IMR-90 (cell line): ENCODE results near the gene DMAP1. TPM values are rescaled to one million over a fixed set of nuclear protein-coding genes. Genes with fewer than 3 reads are reported as not detected.

Source experiments
- ATAC-seq: fragments of 200-7000 bp; cut with Tn5 transposase; 2 replicates; pipeline ENCODE4 v1.9.1; 2020; ENCODE audit warnings: low read depth, mild to moderate bottlenecking, moderate library complexity
- BruUV-seq: library from RNA; stranded (reverse); fragments of 400-500 nt; replicated peaks from 2 replicates; lab custom pipeline; 2021; lab: Mats Ljungman, UMichigan
- CTCF ChIA-PET: fragments of 300-600 bp; formaldehyde crosslinking; extraction: SDS; loops from one replicate; lab custom pipeline; 2021; ENCODE audit warnings: antibody characterized with exemption; lab: Yijun Ruan, JAX
- POLR2A ChIA-PET: fragments of 300-600 bp; sonication (Branson Sonifier 250); formaldehyde crosslinking; loops from one replicate; lab custom pipeline; 2022; ENCODE audit warnings: antibody characterized with exemption; ENCODE audit not compliant: unreplicated experiment; lab: Charles Lee
- DNase-seq: peaks from one replicate; pipeline ENCODE4 v3.0.0; 2013
- H2AFZ ChIP-seq: replicated peaks from 2 replicates; pipeline ENCODE3; 2013; ENCODE audit warnings: low read length, mild to moderate bottlenecking; ENCODE audit not compliant: poor library complexity
- H2AK5ac ChIP-seq: 2 replicates; pipeline ENCODE4 v1.6.1; 2013; ENCODE audit warnings: low read depth, low read length, inconsistent platforms
- H2AK9ac ChIP-seq: replicated peaks from 2 replicates; pipeline ENCODE3; 2013; ENCODE audit warnings: mild to moderate bottlenecking, low read depth, low read length, moderate library complexity; ENCODE audit not compliant: poor library complexity
- H2BK120ac ChIP-seq: 2 replicates; pipeline ENCODE4 v1.6.1; 2013; ENCODE audit warnings: low read depth, low read length, inconsistent platforms
- H2BK15ac ChIP-seq: 3 replicates; pipeline ENCODE4 v1.6.1; 2013; ENCODE audit warnings: low read depth, low read length, inconsistent platforms
- H2BK20ac ChIP-seq: 2 replicates; pipeline ENCODE4 v1.6.1; 2013; ENCODE audit warnings: low read depth, mild to moderate bottlenecking, inconsistent platforms, low read length, moderate library complexity
- H2BK5ac ChIP-seq: 2 replicates; pipeline ENCODE4 v1.6.1; 2013; ENCODE audit warnings: mild to moderate bottlenecking, low read depth, low read length, inconsistent platforms; ENCODE audit not compliant: poor library complexity, severe bottlenecking
- H3K14ac ChIP-seq: replicated peaks from 2 replicates; pipeline ENCODE4 v1.6.1; 2013; ENCODE audit warnings: low read depth, low read length, inconsistent platforms
- H3K18ac ChIP-seq: 2 replicates; pipeline ENCODE4 v1.6.1; 2013; ENCODE audit warnings: low read depth, low read length, control low read depth
- H3K23ac ChIP-seq: 2 replicates; pipeline ENCODE4 v1.6.1; 2013; ENCODE audit warnings: low read depth, low read length, inconsistent platforms
- H3K27ac ChIP-seq: 2 replicates; pipeline ENCODE4 v1.5.1; 2013; ENCODE audit warnings: mild to moderate bottlenecking, control low read depth, low read length; ENCODE audit not compliant: insufficient read depth
- H3K27me3 ChIP-seq: 2 replicates; pipeline ENCODE4 v1.6.1; 2013; ENCODE audit warnings: low read length; ENCODE audit not compliant: control insufficient read depth, insufficient read depth
- H3K36me3 ChIP-seq: 2 replicates; pipeline ENCODE4 v1.6.1; 2013; ENCODE audit warnings: low read length, mixed read lengths; ENCODE audit not compliant: control insufficient read depth, insufficient read depth
- H3K4ac ChIP-seq: 2 replicates; pipeline ENCODE4 v1.6.1; 2013; ENCODE audit warnings: low read depth, low read length, inconsistent platforms
- H3K4me1 ChIP-seq: 2 replicates; pipeline ENCODE4 v1.6.1; 2013; ENCODE audit warnings: low read length, mixed read lengths; ENCODE audit not compliant: control insufficient read depth, insufficient read depth
- H3K4me2 ChIP-seq: 2 replicates; pipeline ENCODE4 v1.6.1; 2013; ENCODE audit warnings: low read depth, mild to moderate bottlenecking, control low read depth, low read length, moderate library complexity
- H3K4me3 ChIP-seq: 2 replicates; pipeline ENCODE4 v1.5.1; 2013; ENCODE audit warnings: low read depth, mild to moderate bottlenecking, control low read depth, low read length, moderate library complexity; ENCODE audit not compliant: insufficient read depth
- H3K56ac ChIP-seq: 2 replicates; pipeline ENCODE4 v1.6.1; 2013; ENCODE audit warnings: low read length, inconsistent platforms; ENCODE audit not compliant: insufficient read depth; ENCODE audit errors: extremely low read depth
- H3K79me1 ChIP-seq, 2 experiments: 2 replicates each; pipeline ENCODE4 v1.6.1; 2013; ENCODE audit warnings: low read length in 2 of 2, inconsistent platforms in 1 of 2, low read depth in 1 of 2
- H3K9ac ChIP-seq: 2 replicates; pipeline ENCODE4 v1.6.1; 2013; ENCODE audit warnings: low read depth, low read length, control low read depth
- H3K9me1 ChIP-seq: 2 replicates; pipeline ENCODE4 v1.6.1; 2013; ENCODE audit warnings: low read length, inconsistent platforms; ENCODE audit not compliant: insufficient read depth
- H3K9me3 ChIP-seq: 2 replicates; pipeline ENCODE4 v1.6.1; 2013; ENCODE audit warnings: low read length; ENCODE audit not compliant: control insufficient read depth, insufficient read depth
- H4K20me1 ChIP-seq: 2 replicates; pipeline ENCODE4 v1.6.1; 2013; ENCODE audit warnings: low read length, inconsistent platforms; ENCODE audit not compliant: insufficient read depth
- H4K5ac ChIP-seq: 2 replicates; pipeline ENCODE4 v1.6.1; 2013; ENCODE audit warnings: mild to moderate bottlenecking, low read depth, low read length, control low read depth
- H4K8ac ChIP-seq, 2 experiments: 2 replicates each; pipeline ENCODE4 v1.6.1; 2013; ENCODE audit warnings: low read depth in 2 of 2, low read length in 2 of 2, control low read depth in 1 of 2, inconsistent platforms in 1 of 2
- H4K91ac ChIP-seq: 2 replicates; pipeline ENCODE4 v1.6.1; 2013; ENCODE audit warnings: low read depth, low read length, inconsistent platforms; ENCODE audit not compliant: insufficient read depth
- BHLHE40 ChIP-seq: fragments of 150-350 bp; IDR thresholded peaks from 2 replicates; pipeline ENCODE4 v1.6.1; 2016; ENCODE audit warnings: mild to moderate bottlenecking, low read depth, low read length
- CEBPB ChIP-seq: IDR thresholded peaks from 2 replicates; pipeline ENCODE4 v1.6.1; 2012; ENCODE audit warnings: low read depth, low read length, improper control_type of control experiment
- CHD1 ChIP-seq: IDR thresholded peaks from 2 replicates; pipeline ENCODE4 v1.6.1; 2012; ENCODE audit warnings: low read depth, low read length, improper control_type of control experiment
- FOS ChIP-seq: fragments of 150-350 bp; IDR thresholded peaks from 2 replicates; pipeline ENCODE4 v1.6.1; 2016; ENCODE audit warnings: low read depth, low read length
- MAFK ChIP-seq: IDR thresholded peaks from 2 replicates; pipeline ENCODE4 v1.6.1; 2012; ENCODE audit warnings: low read depth, low read length, improper control_type of control experiment
- MAZ ChIP-seq: IDR thresholded peaks from 2 replicates; pipeline ENCODE4 v1.6.1; 2012; ENCODE audit warnings: low read depth, mild to moderate bottlenecking, low read length, improper control_type of control experiment, moderate library complexity, borderline replicate concordance
- MXI1 ChIP-seq: IDR thresholded peaks from 2 replicates; pipeline ENCODE4 v1.6.1; 2012; ENCODE audit warnings: low read depth, mild to moderate bottlenecking, low read length, moderate library complexity, borderline replicate concordance
- NFE2L2 ChIP-seq: fragments of 150-350 bp; IDR thresholded peaks from 2 replicates; pipeline ENCODE4 v1.6.1; 2016; ENCODE audit warnings: low read depth, mild to moderate bottlenecking, low read length
- POLR2A ChIP-seq: IDR thresholded peaks from 2 replicates; pipeline ENCODE4 v1.6.1; 2012; ENCODE audit warnings: mild to moderate bottlenecking, low read depth, low read length
- RAD21 ChIP-seq: IDR thresholded peaks from 2 replicates; pipeline ENCODE4 v1.6.1; 2012; ENCODE audit warnings: low read length, improper control_type of control experiment
- RCOR1 ChIP-seq: IDR thresholded peaks from 2 replicates; pipeline ENCODE4 v1.6.1; 2012; ENCODE audit warnings: mild to moderate bottlenecking, low read length, improper control_type of control experiment; ENCODE audit not compliant: insufficient replicate concordance
- RFX5 ChIP-seq: IDR thresholded peaks from 2 replicates; pipeline ENCODE4 v1.8.0; 2012; ENCODE audit warnings: low read depth, mild to moderate bottlenecking, low read length, moderate library complexity
- SMC3 ChIP-seq: fragments of 150-350 bp; IDR thresholded peaks from 2 replicates; pipeline ENCODE4 v1.6.1; 2016; ENCODE audit warnings: low read depth, mild to moderate bottlenecking, antibody characterized with exemption, low read length, moderate library complexity
- WGBS, 2 experiments: methylation state at CpG; one replicate each; pipeline versions ENCODE4 v1.1.5 to v1.1.7; 2013; ENCODE audit warnings: missing lambda C conversion rate in 2 of 2; ENCODE audit not compliant: insufficient read length in 1 of 2; ENCODE audit errors: extremely low coverage in 2 of 2; 5-methylcytosine and 5-hydroxymethylcytosine counted together
- dilution Hi-C: fragments of 300-500 bp; cut with HindIII; formaldehyde crosslinking; loops from one replicate; pipeline ENCODE4 v1.14.3; 2018; ENCODE audit warnings: low sequenced_read_pairs; ENCODE audit not compliant: unreplicated experiment
- in situ Hi-C: fragments of 300-500 bp; cut with MboI; formaldehyde crosslinking; loops from 3 replicates; pipeline ENCODE4 v1.14.3; 2019; ENCODE audit warnings: low sequenced_read_pairs, inconsistent platforms, mixed read lengths
- intact Hi-C: fragments of 100-400 bp; cut with micrococcal nuclease; formaldehyde crosslinking; loops from 2 replicates; pipeline ENCODE4 v1.10.0; 2022
- polyA plus RNA-seq, 3 experiments: library from polyadenylated mRNA; depleted of rRNA; stranded (reverse); fragments of >200 nt; gene quantifications; 2 replicates each; pipeline ENCODE4 v1.2.3, GENCODE V29; 2012; ENCODE audit warnings: low replicate concordance in 1 of 3
- total RNA-seq: library from RNA; depleted of rRNA; stranded (reverse); fragments of >200 nt; gene quantifications from 2 replicates; pipeline ENCODE4 v1.2.3, GENCODE V29; 2012
- TF ChIP-seq, protein P1 (sequence below): conservative IDR thresholded peaks from 2 replicates; pipeline ENCODE4 v1.5.1; 2012; ENCODE audit warnings: mild to moderate bottlenecking, low read depth, low read length, improper control_type of control experiment
- TF ChIP-seq, protein P2 (sequence below): fragments of 150-350 bp; IDR thresholded peaks from 2 replicates; pipeline ENCODE4 v1.6.1; 2016; ENCODE audit warnings: low read depth, mild to moderate bottlenecking, low read length, moderate library complexity, borderline replicate concordance
- TF ChIP-seq, protein P3 (sequence below): fragments of 150-350 bp; IDR thresholded peaks from 2 replicates; pipeline ENCODE4 v1.6.1; 2017; ENCODE audit warnings: mild to moderate bottlenecking, antibody characterized with exemption, low read length, low read depth

DMAP1 gene
- total and polyA plus RNA-seq, 2 of the 4 experiments (the other 2 are of a cell fraction), result 22.2 to 34.3 TPM

DNA sequence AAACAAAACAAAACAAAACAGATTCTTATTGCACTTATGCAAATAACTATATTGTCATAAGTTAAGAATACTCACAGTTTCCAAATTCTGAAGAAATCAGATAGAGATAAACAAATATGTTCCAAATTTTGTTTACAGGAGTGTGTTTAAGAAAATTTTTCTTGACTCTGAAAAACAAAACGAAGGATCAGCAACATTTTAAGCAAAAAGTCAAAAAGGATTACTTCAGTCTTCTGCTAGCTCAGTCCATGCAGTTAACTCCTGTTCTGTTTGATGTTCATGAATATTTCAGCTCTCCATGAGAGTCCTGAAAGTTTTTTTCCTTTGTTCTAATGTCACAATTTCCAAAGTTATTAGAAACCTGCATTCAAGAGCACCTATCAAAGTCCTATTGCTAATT, 38.6 kb upstream of the DMAP1 start:
- Histone ChIP-seq H4K20me1 (no peaks in the 10 kb centered on the region), H4K91ac (no peak overlapping the region), H3K14ac (no peak overlapping the region), H3K27me3 (no peaks in the 10 kb centered on the region), H2BK15ac (no peak overlapping the region), H3K36me3 (no peaks in the 10 kb centered on the region), H3K9me3 (no peaks in the 10 kb centered on the region; the same call in 1 of the 2 replicates), H2BK120ac (no peak overlapping the region), H3K9ac (no peak overlapping the region), H3K18ac (no peak overlapping the region), H2AFZ (no peak overlapping the region), H3K4me1 (no peaks in the 10 kb centered on the region), H3K4me3 (no peak overlapping the region), H2BK20ac (no peak overlapping the region), H2BK5ac (no peak overlapping the region), H3K56ac (no peak overlapping the region), H2AK5ac (no peak overlapping the region), H4K8ac (no peak overlapping the region), H3K4me2 (no peak overlapping the region), H3K27ac (no peak overlapping the region), H3K79me1 (no peaks in the 10 kb centered on the region), H3K23ac (no peak overlapping the region), H4K5ac (no peak overlapping the region), H3K4ac (no peak overlapping the region), H2AK9ac (no peak overlapping the region), H3K9me1 (no peaks in the 10 kb centered on the region)
- CTCF ChIA-PET, result no interaction called here
- TF ChIP-seq MAFK, result no peak
- TF ChIP-seq CHD1, result no peak
- no peak for TF ChIP-seq BHLHE40
- TF ChIP-seq MAZ, result no peak
- TF ChIP-seq, protein P1, sequence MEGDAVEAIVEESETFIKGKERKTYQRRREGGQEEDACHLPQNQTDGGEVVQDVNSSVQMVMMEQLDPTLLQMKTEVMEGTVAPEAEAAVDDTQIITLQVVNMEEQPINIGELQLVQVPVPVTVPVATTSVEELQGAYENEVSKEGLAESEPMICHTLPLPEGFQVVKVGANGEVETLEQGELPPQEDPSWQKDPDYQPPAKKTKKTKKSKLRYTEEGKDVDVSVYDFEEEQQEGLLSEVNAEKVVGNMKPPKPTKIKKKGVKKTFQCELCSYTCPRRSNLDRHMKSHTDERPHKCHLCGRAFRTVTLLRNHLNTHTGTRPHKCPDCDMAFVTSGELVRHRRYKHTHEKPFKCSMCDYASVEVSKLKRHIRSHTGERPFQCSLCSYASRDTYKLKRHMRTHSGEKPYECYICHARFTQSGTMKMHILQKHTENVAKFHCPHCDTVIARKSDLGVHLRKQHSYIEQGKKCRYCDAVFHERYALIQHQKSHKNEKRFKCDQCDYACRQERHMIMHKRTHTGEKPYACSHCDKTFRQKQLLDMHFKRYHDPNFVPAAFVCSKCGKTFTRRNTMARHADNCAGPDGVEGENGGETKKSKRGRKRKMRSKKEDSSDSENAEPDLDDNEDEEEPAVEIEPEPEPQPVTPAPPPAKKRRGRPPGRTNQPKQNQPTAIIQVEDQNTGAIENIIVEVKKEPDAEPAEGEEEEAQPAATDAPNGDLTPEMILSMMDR, result no peak
- TF ChIP-seq FOS, result no peak
- no peak for TF ChIP-seq RCOR1
- TF ChIP-seq CEBPB, result no peak
- no peak for TF ChIP-seq MXI1
- no peak for TF ChIP-seq NFE2L2
- TF ChIP-seq, protein P2, sequence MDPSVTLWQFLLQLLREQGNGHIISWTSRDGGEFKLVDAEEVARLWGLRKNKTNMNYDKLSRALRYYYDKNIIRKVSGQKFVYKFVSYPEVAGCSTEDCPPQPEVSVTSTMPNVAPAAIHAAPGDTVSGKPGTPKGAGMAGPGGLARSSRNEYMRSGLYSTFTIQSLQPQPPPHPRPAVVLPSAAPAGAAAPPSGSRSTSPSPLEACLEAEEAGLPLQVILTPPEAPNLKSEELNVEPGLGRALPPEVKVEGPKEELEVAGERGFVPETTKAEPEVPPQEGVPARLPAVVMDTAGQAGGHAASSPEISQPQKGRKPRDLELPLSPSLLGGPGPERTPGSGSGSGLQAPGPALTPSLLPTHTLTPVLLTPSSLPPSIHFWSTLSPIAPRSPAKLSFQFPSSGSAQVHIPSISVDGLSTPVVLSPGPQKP, result no peak
- no peak for TF ChIP-seq RAD21
- no peak for TF ChIP-seq POLR2A
- TF ChIP-seq RFX5, result no peak
- no peak for TF ChIP-seq SMC3
- TF ChIP-seq, protein P3, sequence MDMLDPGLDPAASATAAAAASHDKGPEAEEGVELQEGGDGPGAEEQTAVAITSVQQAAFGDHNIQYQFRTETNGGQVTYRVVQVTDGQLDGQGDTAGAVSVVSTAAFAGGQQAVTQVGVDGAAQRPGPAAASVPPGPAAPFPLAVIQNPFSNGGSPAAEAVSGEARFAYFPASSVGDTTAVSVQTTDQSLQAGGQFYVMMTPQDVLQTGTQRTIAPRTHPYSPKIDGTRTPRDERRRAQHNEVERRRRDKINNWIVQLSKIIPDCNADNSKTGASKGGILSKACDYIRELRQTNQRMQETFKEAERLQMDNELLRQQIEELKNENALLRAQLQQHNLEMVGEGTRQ, result no peak
- dilution Hi-C loops, result no loop called here
- intact Hi-C loops, result no loop called here
- WGBS, 2 experiments, result no CpG with 5 or more reads among the region's 1 CpG
- in situ Hi-C loops, result no loop called here
- no TSS peak for BruUV-seq
- POLR2A ChIA-PET, result no interaction called here
- ATAC-seq (no peak), DNase-seq (no peak)
